Sigmoid colon (tissue), 7 donors: Measurements from ENCODE around the gene ZNF175. TPM values are rescaled to one million over a fixed set of nuclear protein-coding genes. Genes with fewer than 3 reads are reported as not detected.

Source experiments
- DNase-seq: peaks from one replicate; pipeline ENCODE4 v3.0.0-alpha.2; 2019
- H3K27ac ChIP-seq, 4 donors: fragments of 200-600 bp; sonication (generic); one replicate each; pipeline ENCODE4 v1.5.1; 2016 to 2019; ENCODE audit warnings: mild to moderate bottlenecking in 1 of 4
- H3K27me3 ChIP-seq, 3 donors: fragments of 200-600 bp; sonication (generic); one replicate each; pipeline ENCODE4 v1.5.1; 2019; ENCODE audit warnings: mild to moderate bottlenecking in 1 of 3
- H3K36me3 ChIP-seq, 4 donors: fragments of 200-600 bp; sonication (generic); one replicate each; pipeline ENCODE4 v1.5.1; 2016 to 2019
- H3K4me1 ChIP-seq, 4 donors: fragments of 200-600 bp; sonication (generic); one replicate each; pipeline ENCODE4 v1.5.1; 2017 to 2019
- H3K4me3 ChIP-seq, 4 donors: fragments of 200-600 bp; sonication (generic); one replicate each; pipeline ENCODE4 v1.5.1; 2017 to 2019; ENCODE audit warnings: mild to moderate bottlenecking in 2 of 4, moderate library complexity in 1 of 4
- H3K9me3 ChIP-seq, 4 donors: fragments of 200-600 bp in 3 of 4; sonication (generic) in 3 of 4; one replicate each; pipeline versions ENCODE4 v1.5.1 to v1.6.1; 2013 to 2019
- EP300 ChIP-seq, 4 donors: sonication (generic); formaldehyde crosslinking; IDR thresholded peaks; one replicate each; pipeline ENCODE4 v1.6.1; 2017; ENCODE audit warnings: antibody characterized with exemption in 4 of 4
- POLR2A ChIP-seq, 2 donors: fragments of 450-650 bp; IDR thresholded peaks; one replicate each; pipeline ENCODE4 v1.6.1; 2016; ENCODE audit warnings: antibody characterized with exemption in 2 of 2, mild to moderate bottlenecking in 2 of 2, moderate library complexity in 2 of 2
- POLR2AphosphoS5 ChIP-seq, 4 donors: sonication (generic); formaldehyde crosslinking; IDR thresholded peaks; one replicate each; pipeline ENCODE4 v1.6.1; 2017; ENCODE audit warnings: antibody characterized with exemption in 4 of 4
- WGBS, 2 donors: extraction: QIAGEN DNeasy Blood & Tissue Kit; methylation state at CpG; one replicate each; pipeline ENCODE4 v1.1.7; 2013; 5-methylcytosine and 5-hydroxymethylcytosine counted together
- intact Hi-C: fragments of 100-400 bp; cut with DNase I; formaldehyde crosslinking; loops from one replicate; pipeline ENCODE4 v1.15.1; 2023
- polyA plus RNA-seq, 3 donors: library from polyadenylated mRNA; stranded (reverse); fragments of 200-250 nt; gene quantifications; one replicate each; pipeline ENCODE4 v1.2.3, GENCODE V29; 2013
- total RNA-seq, 4 donors: library from RNA; depleted of rRNA; stranded (reverse); fragments of >200 nt; gene quantifications; one replicate each; pipeline ENCODE4 v1.1.0, GENCODE V29; 2016
- TF ChIP-seq, protein P1 (sequence below), 4 experiments: fragments of 450-650 bp in 3 of 4; fragments of 200-600 bp in 1 of 4; IDR thresholded peaks; one replicate each; pipeline ENCODE4 v1.5.1; 2016 to 2019; ENCODE audit warnings: antibody characterized with exemption in 4 of 4, mild to moderate bottlenecking in 3 of 4, moderate library complexity in 2 of 4
- donor health status: healthy with polysubstance abuse.
- donor health status: Bipolar disorder and iron deficiency.
- donor health status: healthy.

ZNF175 gene
- total and polyA plus RNA-seq, 7 donors: 1.4 to 5.8 (median 3.6) TPM

DNA sequence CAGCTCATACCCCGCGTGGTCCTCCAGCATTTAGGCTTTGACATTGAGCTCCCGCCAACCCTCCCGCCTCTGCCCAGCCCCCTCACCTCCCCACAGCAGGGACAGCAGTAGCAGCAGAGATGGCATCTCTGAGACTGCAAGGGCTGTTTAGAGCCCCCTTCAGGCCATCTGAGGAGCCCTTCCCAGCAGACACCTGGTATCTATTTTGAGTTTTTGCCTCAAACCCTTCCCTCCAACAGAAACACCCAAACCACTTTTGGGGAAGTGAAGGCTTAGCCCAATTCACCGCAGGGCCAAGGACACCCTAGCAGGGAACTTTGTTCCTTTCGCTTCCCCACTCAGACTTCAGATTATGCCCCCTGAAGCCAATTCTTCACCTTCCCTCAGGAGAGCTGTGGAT lies 6.3 kb upstream of the ZNF175 start:
- H3K36me3 ChIP-seq: no peaks in the 10 kb centered on the region
- no peak overlapping the region for H3K4me3 ChIP-seq
- no peaks in the 10 kb centered on the region for H3K4me1 ChIP-seq
- TF ChIP-seq POLR2A (IDR thresholded peaks at IDR 0.05) (no peak), POLR2AphosphoS5 (IDR thresholded peaks at IDR 0.05) (no peak), EP300 (IDR thresholded peaks at IDR 0.05) (no peak)
- TF ChIP-seq, protein P1, sequence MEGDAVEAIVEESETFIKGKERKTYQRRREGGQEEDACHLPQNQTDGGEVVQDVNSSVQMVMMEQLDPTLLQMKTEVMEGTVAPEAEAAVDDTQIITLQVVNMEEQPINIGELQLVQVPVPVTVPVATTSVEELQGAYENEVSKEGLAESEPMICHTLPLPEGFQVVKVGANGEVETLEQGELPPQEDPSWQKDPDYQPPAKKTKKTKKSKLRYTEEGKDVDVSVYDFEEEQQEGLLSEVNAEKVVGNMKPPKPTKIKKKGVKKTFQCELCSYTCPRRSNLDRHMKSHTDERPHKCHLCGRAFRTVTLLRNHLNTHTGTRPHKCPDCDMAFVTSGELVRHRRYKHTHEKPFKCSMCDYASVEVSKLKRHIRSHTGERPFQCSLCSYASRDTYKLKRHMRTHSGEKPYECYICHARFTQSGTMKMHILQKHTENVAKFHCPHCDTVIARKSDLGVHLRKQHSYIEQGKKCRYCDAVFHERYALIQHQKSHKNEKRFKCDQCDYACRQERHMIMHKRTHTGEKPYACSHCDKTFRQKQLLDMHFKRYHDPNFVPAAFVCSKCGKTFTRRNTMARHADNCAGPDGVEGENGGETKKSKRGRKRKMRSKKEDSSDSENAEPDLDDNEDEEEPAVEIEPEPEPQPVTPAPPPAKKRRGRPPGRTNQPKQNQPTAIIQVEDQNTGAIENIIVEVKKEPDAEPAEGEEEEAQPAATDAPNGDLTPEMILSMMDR (IDR thresholded peaks at IDR 0.05): no peak
- peaks cover 0 to 25% (median 0%) of the 10 kb centered on the region in 3 donors for H3K27me3 ChIP-seq
- intact Hi-C loops: no loop called here
- no peak overlapping the region for H3K27ac ChIP-seq
- H3K9me3 ChIP-seq: no peaks in the 10 kb centered on the region
- WGBS, 2 donors: 31 to 47% methylated on average over 6 of the region's 6 CpGs
- DNase-seq: no peak

DNA sequence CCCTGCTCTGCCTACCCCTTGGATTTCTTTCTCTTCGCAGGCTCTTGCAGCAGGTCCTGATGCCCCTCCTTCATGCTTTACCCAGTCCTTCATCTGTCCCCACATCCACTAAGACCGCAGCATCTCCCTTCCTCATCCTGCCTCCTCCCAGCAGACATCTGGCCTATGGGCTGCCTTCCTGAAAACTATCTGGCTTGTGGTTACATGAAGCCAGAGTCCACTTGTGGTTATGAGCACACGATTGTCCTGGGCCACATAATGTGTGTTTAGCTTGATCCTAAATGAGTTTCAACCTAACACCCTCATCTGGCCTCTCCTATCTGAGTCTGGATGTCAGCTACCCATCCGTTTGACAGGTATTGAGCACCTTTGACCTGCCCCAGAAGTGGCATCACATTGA lies 5.5 kb upstream of the ZNF175 start:
- Histone ChIP-seq H3K4me1 (no peaks in the 10 kb centered on the region), H3K9me3 (no peaks in the 10 kb centered on the region), H3K27ac (no peak overlapping the region), H3K4me3 (no peak overlapping the region), H3K27me3 (peaks cover 0 to 19% (median 0%) of the 10 kb centered on the region in 3 donors), H3K36me3 (no peaks in the 10 kb centered on the region)
- intact Hi-C loops: no loop called here
- 57 to 59% methylated on average over 4 of the region's 4 CpGs for WGBS, 2 donors
- no peak for DNase-seq
- no peak for TF ChIP-seq EP300 (IDR thresholded peaks at IDR 0.05)
- no peak for TF ChIP-seq POLR2AphosphoS5 (IDR thresholded peaks at IDR 0.05)
- no peak for TF ChIP-seq POLR2A (IDR thresholded peaks at IDR 0.05)
- TF ChIP-seq, protein P1 (IDR thresholded peaks at IDR 0.05): no peak

DNA sequence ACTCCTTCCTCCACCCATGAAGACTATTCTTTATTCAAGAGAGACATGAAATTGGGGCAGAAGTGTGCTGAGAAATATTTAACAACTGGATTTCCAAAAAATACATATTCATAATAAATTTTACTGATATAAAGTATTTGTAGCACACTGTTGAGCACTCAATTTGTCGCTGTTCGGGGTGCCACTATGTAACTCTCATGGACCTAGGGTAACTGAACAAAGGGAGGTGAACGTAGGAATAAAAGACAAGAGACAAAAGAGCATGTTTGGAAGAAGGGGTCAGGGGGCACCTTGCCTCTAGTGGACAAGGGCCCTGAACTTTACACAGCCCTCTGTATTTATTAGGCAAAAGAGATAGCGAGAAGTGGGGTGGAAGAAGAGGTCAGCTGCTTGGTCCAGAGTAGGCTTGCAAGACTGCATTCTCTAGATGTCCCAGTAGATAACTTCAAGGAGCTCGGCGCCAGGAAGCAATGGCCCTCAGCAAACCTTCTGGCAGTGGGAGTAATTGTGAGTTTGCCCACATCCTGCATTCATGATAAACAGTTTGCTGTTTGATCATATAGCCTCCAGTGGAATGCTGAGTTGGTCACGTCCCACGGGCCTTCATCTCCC lies 4.5 kb upstream of the ZNF175 start:
- Histone ChIP-seq H3K27me3 (peaks cover 0 to 17% (median 0%) of the 10 kb centered on the region in 3 donors), H3K27ac (no peak overlapping the region), H3K36me3 (no peaks in the 10 kb centered on the region), H3K9me3 (no peaks in the 10 kb centered on the region), H3K4me1 (peaks cover 0 to 1% (median under 1%) of the 10 kb centered on the region in 4 donors), H3K4me3 (no peak overlapping the region)
- WGBS, 2 donors: 71 to 75% methylated on average over 8 of the region's 8 CpGs
- TF ChIP-seq POLR2A (IDR thresholded peaks at IDR 0.05) (no peak), POLR2AphosphoS5 (IDR thresholded peaks at IDR 0.05) (no peak), EP300 (IDR thresholded peaks at IDR 0.05) (no peak)
- TF ChIP-seq, protein P1 (IDR thresholded peaks at IDR 0.05): no peak
- intact Hi-C loops: no loop called here
- DNase-seq: no peak

DNA sequence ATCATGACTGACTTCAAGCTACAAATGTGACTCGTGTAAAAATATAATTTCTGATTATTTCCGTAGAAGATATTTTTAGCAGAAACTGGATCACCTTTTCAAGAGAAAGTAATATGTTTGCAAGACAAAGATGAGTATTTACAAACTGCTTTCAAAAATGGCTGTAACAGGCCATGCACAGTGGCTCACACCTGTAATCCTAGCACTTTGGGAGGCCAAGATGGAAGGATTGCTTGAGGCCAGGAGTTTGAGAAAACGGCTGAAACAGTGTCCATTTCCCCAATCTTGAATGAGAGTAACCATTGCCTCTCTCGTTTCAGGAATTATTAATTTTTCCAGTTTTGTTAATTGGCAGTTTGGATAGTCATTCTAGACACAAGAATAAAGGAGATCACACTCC lies 3.5 kb upstream of the ZNF175 start:
- no peaks in the 10 kb centered on the region for H3K9me3 ChIP-seq
- DNase-seq: no peak
- H3K36me3 ChIP-seq: no peaks in the 10 kb centered on the region
- no peak overlapping the region for H3K4me3 ChIP-seq
- no peak overlapping the region for H3K27ac ChIP-seq
- intact Hi-C loops: no loop called here
- H3K4me1 ChIP-seq: peaks cover 0 to 11% (median 10%) of the 10 kb centered on the region in 4 donors
- peaks cover 0 to 17% (median 0%) of the 10 kb centered on the region in 3 donors for H3K27me3 ChIP-seq
- 83% methylated on average over 4 of the region's 4 CpGs for WGBS, 2 donors
- TF ChIP-seq EP300 (IDR thresholded peaks at IDR 0.05): no peak
- no peak for TF ChIP-seq POLR2AphosphoS5 (IDR thresholded peaks at IDR 0.05)
- TF ChIP-seq, protein P1 (IDR thresholded peaks at IDR 0.05): no peak
- no peak for TF ChIP-seq POLR2A (IDR thresholded peaks at IDR 0.05)

DNA sequence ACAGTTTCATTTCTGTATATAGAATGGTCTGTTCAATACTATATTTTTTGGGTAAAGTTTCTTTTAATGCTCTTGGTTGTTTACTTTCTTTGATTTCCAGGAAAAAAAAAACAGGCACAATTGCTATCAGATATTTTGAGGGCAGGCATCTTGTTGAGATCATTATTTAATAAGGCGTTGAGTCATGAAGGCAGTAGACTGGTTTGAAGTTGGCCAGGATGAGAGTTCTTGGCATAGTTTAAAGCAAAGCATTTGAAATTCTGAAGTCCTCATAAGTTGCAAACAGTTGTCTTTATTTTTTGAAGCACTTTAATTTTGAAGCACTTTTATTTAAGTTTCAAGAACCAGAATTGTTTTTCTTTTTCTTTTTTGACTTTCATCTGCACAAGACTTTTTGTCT lies 2.6 kb upstream of the ZNF175 start:
- Histone ChIP-seq H3K36me3 (peaks cover 0 to 9% (median 2%) of the 10 kb centered on the region in 4 donors), H3K4me1 (peaks cover 0 to 17% (median 13%) of the 10 kb centered on the region in 4 donors), H3K27ac (no peak overlapping the region), H3K9me3 (no peaks in the 10 kb centered on the region), H3K27me3 (peaks cover 0 to 17% (median 0%) of the 10 kb centered on the region in 3 donors), H3K4me3 (no peak overlapping the region)
- no peak for DNase-seq
- intact Hi-C loops: no loop called here
- WGBS, 2 donors: 91 to 93% methylated on average over 1 of the region's 1 CpG
- TF ChIP-seq EP300 (IDR thresholded peaks at IDR 0.05) (no peak), POLR2AphosphoS5 (IDR thresholded peaks at IDR 0.05) (no peak), POLR2A (IDR thresholded peaks at IDR 0.05) (no peak)
- TF ChIP-seq, protein P1 (IDR thresholded peaks at IDR 0.05): no peak
